Endodermal cell (in vitro differentiated cells): Measurements from ENCODE around the gene SNORC. TPM values are rescaled to one million over a fixed set of nuclear protein-coding genes. Genes with fewer than 3 reads are reported as not detected.
A peak's percentile ranks its signal among the peaks of the same experiment; 100 is the strongest.

Experiments
- DNase-seq: peaks from one replicate; pipeline ENCODE4 v3.0.0-alpha.2; 2017
- H3K27ac ChIP-seq: 2 replicates; pipeline ENCODE4 v1.5.1; 2013; ENCODE audit warnings: mild to moderate bottlenecking, low read depth, low read length, moderate library complexity
- H3K27me3 ChIP-seq: 2 replicates; pipeline ENCODE4 v1.6.1; 2013; ENCODE audit warnings: mild to moderate bottlenecking, low read length, moderate library complexity; ENCODE audit not compliant: insufficient read depth, control insufficient read depth, poor library complexity, severe bottlenecking
- H3K36me3 ChIP-seq: 2 replicates; pipeline ENCODE4 v1.7.0; 2013; ENCODE audit warnings: mild to moderate bottlenecking, low read length, moderate library complexity; ENCODE audit not compliant: control insufficient read depth, insufficient read depth
- H3K4me1 ChIP-seq: one replicate; pipeline ENCODE4 v1.7.0; 2013; ENCODE audit warnings: low read length; ENCODE audit not compliant: control insufficient read depth, insufficient read depth
- H3K4me3 ChIP-seq: 2 replicates; pipeline ENCODE4 v1.5.1; 2013; ENCODE audit warnings: mild to moderate bottlenecking, low read length, moderate library complexity
- H3K9ac ChIP-seq: 2 replicates; pipeline ENCODE4 v1.6.1; 2013; ENCODE audit warnings: mild to moderate bottlenecking, low read length, moderate library complexity; ENCODE audit not compliant: poor library complexity, severe bottlenecking; ENCODE audit errors: extremely low read depth
- H3K9me3 ChIP-seq: 2 replicates; pipeline ENCODE4 v1.6.1; 2013; ENCODE audit warnings: mild to moderate bottlenecking, low read length, moderate library complexity; ENCODE audit not compliant: control insufficient read depth
- H3K27ac Mint-ChIP-seq: 2 replicates; pipeline ENCODE4 v1.8.0; 2020; ENCODE audit warnings: mixed read lengths
- H3K27me3 Mint-ChIP-seq: 2 replicates; pipeline ENCODE4 v1.8.0; 2021; ENCODE audit warnings: mild to moderate bottlenecking, mixed read lengths; ENCODE audit not compliant: insufficient read depth
- H3K36me3 Mint-ChIP-seq: 2 replicates; pipeline ENCODE4 v1.8.0; 2020; ENCODE audit warnings: low read depth, mixed read lengths
- H3K4me1 Mint-ChIP-seq: 2 replicates; pipeline ENCODE4 v1.8.0; 2020; ENCODE audit warnings: mixed read lengths
- H3K4me3 Mint-ChIP-seq: 2 replicates; pipeline ENCODE4 v1.8.0; 2020; ENCODE audit warnings: mild to moderate bottlenecking, moderate library complexity, mixed read lengths
- H3K9me3 Mint-ChIP-seq: 2 replicates; pipeline ENCODE4 v1.8.0; 2020; ENCODE audit warnings: mild to moderate bottlenecking, mixed read lengths
- WGBS, 2 experiments: methylation state at CpG; one replicate each; pipeline versions ENCODE4 v1.1.5 to v1.1.7; 2013; ENCODE audit warnings: missing lambda C conversion rate in 2 of 2, mixed read lengths in 1 of 2; ENCODE audit not compliant: insufficient coverage in 1 of 2, insufficient read length in 1 of 2; 5-methylcytosine and 5-hydroxymethylcytosine counted together
- total RNA-seq, 2 donors: library from RNA; stranded (reverse); fragmentation: NEBNext Ultra II Directional in 1 of 2; extraction: Animal tissue kit (Norgen Biotek cat#: 25700) in 1 of 2; gene quantifications; 2 replicates in 1 of 2; 3 replicates in 1 of 2; pipeline ENCODE4 v1.2.1, GENCODE V29; 2021
- TF ChIP-seq, protein P1 (sequence below): fragments of 200-600 bp; sonication (generic); conservative IDR thresholded peaks from 2 replicates; pipeline ENCODE4 v1.5.0; 2021; ENCODE audit warnings: antibody characterized with exemption, mild to moderate bottlenecking

Gene SNORC
- total RNA-seq, 2 donors from 2014 or later: 3.6 to 5.0 TPM

GRCh38 chr2:232884001-232884421 lies 13.9 kb downstream of the SNORC start:
- no peak for DNase-seq
- no peak overlapping the region for H3K9ac ChIP-seq
- Mint-ChIP-seq H3K4me3 (no peak overlapping the region), H3K27me3 (no peaks in the 10 kb centered on the region), H3K27ac (no peak overlapping the region), H3K36me3 (no peaks in the 10 kb centered on the region), H3K9me3 (no peaks in the 10 kb centered on the region), H3K4me1 (no peaks in the 10 kb centered on the region)
- TF ChIP-seq, protein P1, sequence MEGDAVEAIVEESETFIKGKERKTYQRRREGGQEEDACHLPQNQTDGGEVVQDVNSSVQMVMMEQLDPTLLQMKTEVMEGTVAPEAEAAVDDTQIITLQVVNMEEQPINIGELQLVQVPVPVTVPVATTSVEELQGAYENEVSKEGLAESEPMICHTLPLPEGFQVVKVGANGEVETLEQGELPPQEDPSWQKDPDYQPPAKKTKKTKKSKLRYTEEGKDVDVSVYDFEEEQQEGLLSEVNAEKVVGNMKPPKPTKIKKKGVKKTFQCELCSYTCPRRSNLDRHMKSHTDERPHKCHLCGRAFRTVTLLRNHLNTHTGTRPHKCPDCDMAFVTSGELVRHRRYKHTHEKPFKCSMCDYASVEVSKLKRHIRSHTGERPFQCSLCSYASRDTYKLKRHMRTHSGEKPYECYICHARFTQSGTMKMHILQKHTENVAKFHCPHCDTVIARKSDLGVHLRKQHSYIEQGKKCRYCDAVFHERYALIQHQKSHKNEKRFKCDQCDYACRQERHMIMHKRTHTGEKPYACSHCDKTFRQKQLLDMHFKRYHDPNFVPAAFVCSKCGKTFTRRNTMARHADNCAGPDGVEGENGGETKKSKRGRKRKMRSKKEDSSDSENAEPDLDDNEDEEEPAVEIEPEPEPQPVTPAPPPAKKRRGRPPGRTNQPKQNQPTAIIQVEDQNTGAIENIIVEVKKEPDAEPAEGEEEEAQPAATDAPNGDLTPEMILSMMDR: no peak
- no peaks in the 10 kb centered on the region for H3K4me1 ChIP-seq
- H3K27ac ChIP-seq: no peak overlapping the region
- no peaks in the 10 kb centered on the region for H3K36me3 ChIP-seq
- 83 to 89% methylated on average over 3 to 11 of the region's 11 CpGs for WGBS, 2 experiments
- H3K4me3 ChIP-seq: no peak overlapping the region
- H3K9me3 ChIP-seq: no peaks in the 10 kb centered on the region
- H3K27me3 ChIP-seq: no peaks in the 10 kb centered on the region

DNA sequence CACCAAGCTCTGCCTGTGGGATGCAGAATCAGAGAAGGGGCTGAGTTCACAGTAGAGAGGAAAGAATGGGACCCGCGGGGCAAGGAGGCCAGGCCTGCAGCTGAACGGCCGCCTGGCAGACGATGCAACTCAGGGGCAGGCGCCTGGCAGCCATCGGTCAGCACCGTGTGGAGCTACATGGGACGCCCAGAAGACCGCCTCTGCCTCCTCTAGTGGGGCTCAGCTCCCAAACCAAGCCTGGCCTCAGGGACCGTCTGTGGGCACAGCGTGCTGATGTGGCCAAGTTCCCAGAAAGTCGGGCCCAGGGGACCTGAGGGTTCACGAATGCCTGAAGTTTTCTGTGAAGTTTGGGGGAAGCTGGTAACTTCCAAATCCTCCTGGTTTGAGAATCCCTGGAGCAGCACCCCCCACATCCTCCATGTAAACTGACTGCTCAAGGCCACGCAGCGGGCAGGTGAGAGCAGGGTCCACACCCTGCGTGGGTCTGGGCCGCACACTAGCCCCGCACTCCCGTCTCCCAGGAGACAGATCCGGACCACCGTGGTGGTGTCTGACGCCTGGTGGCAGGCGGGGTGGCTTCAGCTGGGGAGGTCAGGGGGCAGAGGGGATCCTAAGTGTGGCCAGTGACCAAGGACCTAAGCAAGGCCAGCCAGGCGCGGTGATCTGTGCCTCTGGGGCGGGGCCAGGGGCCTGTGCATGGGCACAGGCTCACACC lies 14.6 kb downstream of the SNORC start:
- Mint-ChIP-seq H3K9me3 (no peaks in the 10 kb centered on the region), H3K4me3 (no peak overlapping the region), H3K27ac (no peak overlapping the region), H3K27me3 (no peaks in the 10 kb centered on the region), H3K4me1 (no peaks in the 10 kb centered on the region), H3K36me3 (no peaks in the 10 kb centered on the region)
- no peak overlapping the region for H3K27ac ChIP-seq
- DNase-seq: peak; percentile 40
- no peaks in the 10 kb centered on the region for H3K9me3 ChIP-seq
- no peak overlapping the region for H3K4me3 ChIP-seq
- WGBS, 2 experiments: 92 to 100% methylated on average over 3 to 27 of the region's 27 CpGs
- H3K9ac ChIP-seq: no peak overlapping the region
- H3K4me1 ChIP-seq: no peaks in the 10 kb centered on the region
- H3K36me3 ChIP-seq: no peaks in the 10 kb centered on the region
- TF ChIP-seq, protein P1: no peak
- no peaks in the 10 kb centered on the region for H3K27me3 ChIP-seq

DNA sequence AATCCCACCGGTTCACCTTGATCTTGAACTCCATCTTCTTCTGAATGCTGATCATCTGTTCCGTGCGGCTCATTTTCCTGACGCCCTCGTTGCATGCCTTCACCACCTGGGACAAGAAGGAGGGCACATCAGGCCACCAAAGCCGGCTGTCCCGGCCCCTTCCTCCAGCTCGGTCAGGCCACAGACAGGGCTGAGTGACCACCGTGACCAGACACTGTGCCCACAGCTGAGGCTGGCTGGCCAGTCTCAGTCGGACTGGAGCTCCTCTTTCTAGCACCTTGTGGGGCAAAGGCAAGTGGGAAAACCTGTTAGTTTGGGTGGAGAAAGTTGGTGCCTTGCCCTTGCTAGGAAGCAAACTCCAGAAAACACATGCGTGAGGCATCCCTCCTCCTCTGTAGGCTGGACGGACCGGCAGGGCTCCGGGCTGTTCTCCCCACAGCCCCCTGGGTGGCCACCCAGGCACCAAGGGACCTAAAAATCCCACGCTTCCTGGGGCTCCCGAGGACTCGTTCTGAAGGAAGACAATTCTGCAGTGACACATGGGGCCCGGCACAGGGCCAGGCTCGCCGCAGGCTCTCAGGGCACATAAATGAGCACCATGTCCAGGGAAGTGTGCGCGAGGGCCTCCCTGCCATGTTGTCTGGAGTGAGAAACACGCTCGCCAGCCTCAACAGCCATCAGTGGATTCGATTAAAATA lies 15.3 kb downstream of the SNORC start:
- DNase-seq: peak; percentile 38
- Histone ChIP-seq H3K9me3 (no peaks in the 10 kb centered on the region), H3K27me3 (no peaks in the 10 kb centered on the region), H3K4me1 (no peaks in the 10 kb centered on the region), H3K9ac (no peak overlapping the region), H3K4me3 (no peak overlapping the region), H3K27ac (no peak overlapping the region), H3K36me3 (no peaks in the 10 kb centered on the region)
- H3K4me1 Mint-ChIP-seq: peaks cover 2% of the 10 kb centered on the region
- no peaks in the 10 kb centered on the region for H3K9me3 Mint-ChIP-seq
- H3K27me3 Mint-ChIP-seq: no peaks in the 10 kb centered on the region
- no peak overlapping the region for H3K4me3 Mint-ChIP-seq
- no peaks in the 10 kb centered on the region for H3K36me3 Mint-ChIP-seq
- TF ChIP-seq, protein P1: no peak
- 88 to 91% methylated on average over 21 to 25 of the region's 25 CpGs for WGBS, 2 experiments
- H3K27ac Mint-ChIP-seq: no peak overlapping the region
